Stimulated activated CD8-positive, alpha-beta memory T cell treated with anti-CD3 and anti-CD28 coated beads, Interleukin-12 subunit alpha, Interleukin-12 subunit beta, amount 100 ng/mL, for 4 hours (primary cell): Measurements from ENCODE around the gene HOXC11.

Experiments used
- DNase-seq: peaks from one replicate; pipeline ENCODE4 v3.0.0-alpha.2; 2020; ENCODE audit warnings: low read depth

The HOXC11 gene

DNA sequence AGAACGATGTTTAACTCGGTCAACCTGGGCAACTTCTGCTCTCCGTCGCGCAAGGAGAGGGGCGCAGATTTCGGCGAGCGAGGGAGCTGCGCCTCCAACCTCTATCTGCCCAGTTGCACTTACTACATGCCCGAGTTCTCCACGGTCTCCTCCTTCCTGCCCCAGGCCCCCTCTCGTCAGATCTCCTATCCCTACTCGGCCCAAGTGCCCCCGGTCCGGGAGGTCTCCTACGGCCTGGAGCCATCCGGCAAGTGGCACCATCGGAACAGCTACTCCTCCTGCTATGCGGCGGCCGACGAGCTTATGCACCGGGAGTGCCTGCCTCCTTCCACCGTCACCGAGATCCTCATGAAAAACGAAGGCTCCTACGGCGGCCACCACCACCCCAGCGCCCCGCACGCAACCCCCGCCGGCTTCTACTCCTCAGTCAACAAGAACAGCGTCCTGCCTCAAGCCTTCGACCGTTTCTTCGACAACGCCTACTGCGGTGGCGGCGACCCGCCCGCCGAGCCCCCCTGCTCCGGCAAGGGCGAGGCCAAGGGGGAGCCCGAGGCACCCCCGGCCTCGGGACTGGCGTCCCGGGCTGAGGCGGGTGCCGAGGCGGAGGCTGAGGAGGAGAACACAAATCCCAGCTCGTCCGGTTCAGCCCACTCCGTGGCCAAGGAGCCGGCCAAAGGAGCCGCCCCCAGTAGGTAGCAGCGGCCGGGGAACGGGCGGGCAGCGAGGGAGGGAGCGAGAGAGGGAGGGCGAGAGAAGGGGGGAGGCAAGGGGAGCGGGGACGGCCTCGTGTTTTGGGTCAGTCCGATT, 513 bp downstream of the HOXC11 start:
- no peak for DNase-seq

DNA sequence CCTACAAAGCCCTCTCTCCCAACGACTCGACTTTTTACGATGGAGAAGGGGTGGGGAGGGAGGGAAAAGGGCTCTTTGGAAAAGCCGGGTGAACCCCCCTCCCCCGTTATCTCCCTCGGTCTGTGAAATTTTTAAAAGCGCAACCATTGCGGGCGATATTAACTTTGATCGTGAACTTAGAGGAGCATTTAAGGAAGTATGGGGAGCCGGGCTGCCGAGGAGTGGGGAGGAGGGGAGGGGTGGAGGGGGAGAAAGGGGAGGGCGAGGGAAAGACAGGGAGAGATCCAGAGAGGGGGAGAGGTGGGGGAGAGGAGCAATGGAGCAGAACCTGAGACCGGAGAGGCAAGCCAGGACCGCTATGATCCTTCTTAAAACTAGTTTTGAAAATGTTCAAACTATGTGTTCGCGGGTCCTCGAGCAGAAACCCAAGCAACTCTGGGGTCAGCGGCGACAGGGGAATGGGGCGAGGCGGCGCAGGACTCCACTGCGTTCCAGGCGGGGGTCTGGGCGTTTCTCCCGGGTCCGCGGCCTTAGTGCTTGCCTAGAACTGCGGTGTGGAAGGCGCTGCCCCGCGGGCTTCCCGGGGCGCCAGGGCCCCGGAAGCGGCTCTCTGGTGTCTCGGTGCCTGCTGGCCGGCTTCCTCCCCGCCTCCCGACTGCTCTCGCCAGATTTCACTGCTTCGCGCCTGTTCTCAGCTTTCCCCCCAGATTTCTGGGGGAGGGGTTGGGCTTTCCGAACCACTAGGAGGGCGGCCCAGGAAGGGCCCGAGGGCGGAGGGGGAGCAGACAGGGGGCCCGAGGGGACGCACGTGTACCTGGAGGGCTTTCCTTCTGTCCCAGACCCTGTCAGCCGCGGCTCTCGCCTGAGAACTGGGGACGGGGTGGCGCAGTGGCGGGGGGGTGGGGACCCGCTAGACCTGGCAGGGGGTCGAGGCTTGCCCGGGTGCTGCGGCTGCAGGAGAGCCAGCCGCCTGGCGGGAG, 1.4 kb downstream of the HOXC11 start, which contains the start of gene HOTAIR:
TSS of gene HOTAIR (minus strand) at position 871 of the 980 bp plus-strand sequence.
- no peak for DNase-seq

DNA sequence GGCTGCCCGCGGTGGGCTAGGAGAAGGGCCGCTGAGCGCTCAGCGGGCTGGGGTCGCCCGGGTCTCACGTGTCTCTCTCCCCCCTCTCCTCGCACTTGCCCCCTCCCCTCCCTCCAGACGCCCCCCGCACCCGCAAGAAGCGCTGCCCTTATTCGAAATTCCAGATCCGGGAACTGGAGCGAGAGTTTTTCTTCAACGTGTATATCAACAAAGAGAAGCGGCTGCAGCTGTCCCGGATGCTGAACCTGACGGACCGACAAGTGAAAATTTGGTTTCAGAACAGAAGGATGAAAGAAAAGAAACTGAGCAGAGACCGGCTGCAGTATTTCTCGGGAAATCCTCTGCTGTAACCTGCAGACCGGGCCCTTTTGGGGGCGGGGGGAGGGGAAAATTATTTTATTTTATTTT, 2.1 kb downstream of the HOXC11 start:
- no peak for DNase-seq

DNA sequence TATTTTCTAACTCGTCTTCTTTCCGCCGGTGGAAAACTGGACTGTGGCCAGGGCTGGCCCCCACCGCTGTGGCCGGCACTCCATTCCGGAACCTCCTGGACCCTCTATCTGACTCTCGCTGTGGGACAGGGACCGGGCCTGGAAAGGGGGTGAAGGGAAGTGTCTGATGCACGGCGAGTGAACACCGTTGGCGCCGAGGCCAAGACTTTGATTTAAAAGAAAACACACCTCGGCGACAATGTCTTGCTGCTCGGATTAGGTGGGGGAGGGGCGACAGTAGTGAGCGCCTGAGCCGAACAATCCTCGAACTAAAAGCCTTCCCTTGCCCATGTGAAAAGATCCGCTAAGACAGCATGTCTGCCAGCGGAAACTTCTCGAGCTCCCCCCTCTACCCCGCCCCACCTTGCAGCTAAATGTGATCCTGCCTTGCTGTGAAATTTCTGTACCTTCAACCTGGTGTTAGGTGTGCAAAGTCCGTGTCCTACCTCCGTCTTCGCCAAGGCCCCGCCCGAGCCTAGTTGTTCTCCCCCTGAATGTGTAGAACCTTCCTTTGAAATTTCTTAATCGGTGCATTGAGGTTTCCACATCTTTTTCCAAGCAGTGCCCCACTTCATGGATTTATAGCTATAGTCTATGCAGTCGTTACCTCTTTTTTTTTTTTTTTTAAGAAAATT, 2.7 kb downstream of the HOXC11 start:
- DNase-seq: no peak

DNA sequence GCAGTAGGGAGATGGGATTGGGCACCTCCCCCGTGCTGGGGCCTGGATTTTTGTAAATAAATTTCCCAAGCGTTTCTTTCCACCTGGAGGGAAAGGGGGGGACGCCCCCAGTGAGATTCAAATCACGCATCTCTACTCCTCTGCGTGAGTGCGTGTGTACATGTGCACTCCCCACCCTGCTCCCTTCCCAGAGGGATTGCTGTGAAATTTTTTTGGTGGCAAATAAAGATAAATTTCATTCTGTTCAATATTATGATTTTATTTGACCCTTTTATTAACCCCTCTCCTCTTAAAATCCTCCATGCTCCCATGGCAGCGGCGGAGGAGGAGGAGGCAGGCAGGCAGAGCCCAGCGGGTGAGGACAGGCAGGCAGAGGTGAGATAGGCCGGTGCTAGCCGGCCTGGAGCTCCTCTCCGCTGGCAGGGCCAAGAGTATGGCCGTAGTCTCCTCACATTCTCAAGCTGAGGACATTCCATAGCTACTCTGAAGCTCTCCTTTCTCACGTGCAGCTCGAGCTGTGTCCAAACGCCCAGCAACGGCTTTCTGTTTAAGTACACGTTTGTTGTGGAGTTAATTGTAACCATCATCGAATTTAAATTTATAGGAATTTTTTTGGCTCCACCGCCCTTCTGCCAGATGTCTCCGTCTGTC, 3.4 kb downstream of the HOXC11 start:
- DNase-seq: no peak

DNA sequence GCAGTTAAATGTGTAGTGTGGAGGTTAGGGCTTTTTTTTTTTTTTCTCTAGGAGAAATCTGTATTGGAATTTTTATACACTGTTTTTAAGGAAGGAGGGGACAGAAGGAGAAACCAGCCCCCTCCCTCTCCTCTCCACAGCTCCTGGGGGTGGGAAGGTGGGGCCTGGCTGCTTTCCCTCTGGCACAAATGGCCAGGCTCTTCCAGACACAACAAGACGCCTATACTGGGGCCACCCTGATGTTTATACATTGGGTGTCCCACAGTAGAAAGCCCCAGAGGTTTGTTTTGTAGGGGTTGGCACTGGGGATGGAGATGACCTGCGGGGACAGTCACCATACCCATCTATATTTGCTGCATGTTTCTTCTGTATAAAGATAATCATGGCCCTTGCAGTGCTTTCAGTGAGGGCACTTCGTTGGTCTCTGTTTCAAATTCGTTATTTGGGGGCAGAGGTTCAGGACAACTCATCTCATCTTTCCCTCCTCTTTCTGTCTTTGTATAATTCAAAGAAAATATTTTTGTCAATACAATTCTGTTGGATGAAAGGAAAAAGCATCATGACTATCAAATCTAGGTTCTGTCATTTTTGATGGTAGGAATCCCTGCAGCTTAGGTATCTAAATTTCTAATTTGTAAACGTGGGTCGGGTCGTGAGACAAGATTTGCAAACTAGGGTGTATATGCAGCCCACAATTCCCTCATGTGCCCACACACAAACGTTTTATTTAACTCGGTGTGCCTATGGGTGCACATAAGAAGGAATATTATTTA, 4.1 kb downstream of the HOXC11 start:
- DNase-seq: no peak

DNA sequence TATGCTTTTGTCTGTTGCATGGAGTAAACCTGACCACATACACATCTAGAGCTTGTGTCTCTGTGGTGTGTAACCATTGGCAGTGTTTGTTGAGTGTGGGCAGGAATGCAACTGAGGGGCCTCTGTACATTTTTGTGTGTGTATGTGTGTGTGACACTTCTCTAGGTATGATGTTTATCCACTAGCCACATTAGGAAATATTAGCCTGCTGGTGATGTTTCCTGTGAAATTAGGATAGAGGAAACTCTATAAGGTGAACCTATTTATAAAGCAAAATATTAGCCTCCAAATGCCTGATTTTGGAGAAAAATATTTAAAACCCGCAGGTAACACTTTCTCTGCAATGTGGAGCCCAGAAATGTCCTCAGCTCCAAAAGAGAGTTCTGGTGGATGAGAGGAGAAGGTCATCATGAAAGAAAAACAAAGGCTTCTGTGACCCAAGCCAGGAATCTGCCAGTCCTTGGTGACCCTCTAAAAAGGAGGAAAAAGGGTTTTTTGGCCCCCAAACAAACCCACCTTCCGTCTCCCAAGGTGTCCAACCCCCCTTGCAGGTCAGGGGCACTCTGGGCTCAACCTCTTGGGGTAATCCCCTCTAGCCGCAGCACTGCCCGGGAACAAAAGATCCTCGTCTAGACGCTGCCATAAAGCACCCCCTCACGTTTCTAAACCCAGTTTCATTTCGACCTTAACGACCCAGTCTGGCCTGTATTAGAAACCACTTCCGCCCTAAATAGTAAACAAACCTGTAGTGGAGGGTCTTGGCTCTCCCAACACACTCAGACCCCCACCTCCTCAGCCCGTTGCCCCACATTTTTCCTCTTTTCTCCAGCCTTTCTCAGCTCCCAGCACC, 4.9 kb downstream of the HOXC11 start:
- no peak for DNase-seq

DNA sequence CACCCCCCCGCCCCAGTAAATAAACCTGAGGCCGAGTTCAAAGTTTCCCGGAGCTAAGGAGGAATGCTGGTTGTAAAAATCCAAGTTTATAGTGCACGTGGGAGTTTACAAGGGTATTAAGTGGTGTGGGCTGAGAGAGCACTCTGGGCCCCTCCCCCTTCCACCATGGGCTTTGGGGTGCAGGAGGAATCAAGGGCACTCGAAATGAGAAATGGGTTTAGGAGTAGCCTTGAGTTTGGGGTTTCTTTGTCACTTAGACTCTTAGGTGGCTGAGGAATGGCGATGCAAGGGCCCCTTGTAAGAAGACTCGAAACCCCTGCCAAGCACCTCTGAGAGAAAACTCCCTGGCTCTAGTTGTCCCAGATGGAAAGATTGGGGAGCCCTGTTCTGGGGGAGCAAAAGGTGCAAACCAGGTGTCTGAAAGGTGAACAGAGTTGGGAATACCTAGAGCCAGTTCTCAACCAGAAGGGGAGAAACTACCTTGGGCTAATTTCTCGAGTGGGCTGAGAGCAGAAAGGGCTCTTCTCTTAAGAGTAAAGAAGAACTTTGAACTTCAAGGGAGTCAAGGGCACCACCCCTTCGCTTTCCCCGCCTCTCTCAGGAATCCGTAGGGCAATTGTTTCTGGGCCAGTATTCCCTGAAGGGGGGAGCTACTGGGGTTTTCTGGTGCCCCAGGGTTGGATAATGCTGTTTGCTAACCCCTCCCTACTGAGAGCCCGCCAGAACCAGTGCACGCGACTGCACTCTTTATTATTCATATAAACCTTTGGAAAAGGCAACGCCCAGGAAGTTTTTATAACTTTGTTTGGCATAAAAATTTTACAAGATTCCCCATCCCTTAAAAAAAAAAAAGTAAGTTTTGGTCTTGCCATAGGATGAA, 5.8 kb downstream of the HOXC11 start:
- no peak for DNase-seq

DNA sequence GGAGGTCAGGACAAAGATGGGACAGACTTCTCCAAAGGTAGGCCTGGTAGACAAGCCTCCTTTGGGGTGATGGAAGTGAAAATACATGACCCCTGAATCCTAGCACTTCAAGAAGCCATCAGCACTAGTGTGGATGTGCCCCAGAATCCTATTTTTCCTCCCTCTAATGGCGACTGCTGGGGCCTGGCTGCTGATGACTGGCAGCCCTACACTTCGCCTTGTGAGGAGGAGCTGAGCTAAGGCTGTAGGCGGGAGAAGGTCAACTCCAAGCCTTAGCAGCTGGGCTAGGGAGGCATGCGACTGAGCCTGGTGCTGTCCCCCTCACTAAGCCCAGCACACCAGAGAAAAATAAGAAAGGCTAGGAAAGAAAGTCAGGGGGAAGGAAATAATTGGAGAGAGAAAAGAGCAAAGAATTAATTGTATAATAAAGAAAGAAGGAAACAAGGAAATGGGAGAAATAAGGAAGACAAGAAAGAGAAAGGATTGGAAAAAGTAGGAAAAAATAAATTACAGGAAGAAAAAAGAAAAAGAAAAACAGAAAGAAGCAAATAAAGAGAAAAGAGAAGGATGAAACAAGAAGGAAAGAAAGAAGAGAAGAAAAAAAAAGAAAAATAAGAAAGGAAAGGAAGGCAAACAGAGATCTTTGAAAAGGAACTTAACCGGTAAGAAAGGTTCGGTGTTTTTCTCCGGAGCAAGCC, 7.3 kb downstream of the HOXC11 start:
- DNase-seq: no peak

DNA sequence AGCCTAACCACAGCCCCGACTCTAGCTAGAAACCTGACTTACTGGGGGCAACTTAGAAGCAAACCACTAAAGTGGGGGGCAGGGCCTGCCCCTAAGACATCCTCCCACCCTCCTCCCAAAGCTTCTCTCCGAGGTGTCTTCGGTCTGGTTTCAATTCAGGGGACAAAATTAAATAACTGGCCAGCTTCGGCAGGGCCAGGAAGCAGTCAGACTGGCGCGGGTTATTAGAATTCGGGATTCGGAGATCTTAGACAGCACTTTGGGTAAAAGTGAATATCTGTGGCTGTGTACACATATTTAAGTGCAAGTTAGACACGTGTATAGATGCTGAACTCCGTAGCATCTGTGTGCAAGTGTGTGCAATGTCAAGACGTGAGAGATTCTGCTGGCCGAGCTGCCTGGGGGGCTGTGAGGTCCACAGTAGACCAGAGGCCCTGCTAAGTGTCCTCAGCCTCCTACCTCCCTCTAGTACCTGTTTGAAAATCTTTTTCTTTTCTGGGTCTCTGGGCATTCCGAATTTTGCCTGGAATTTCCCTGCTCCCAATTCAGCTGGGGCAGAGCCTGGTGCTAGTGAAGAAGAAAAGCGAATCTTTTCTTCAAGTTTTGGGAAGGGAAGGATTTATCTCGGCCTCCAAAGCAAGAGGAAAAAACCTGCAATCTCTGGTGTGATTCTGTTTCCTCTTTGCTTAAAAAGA, 8.0 kb downstream of the HOXC11 start:
- no peak for DNase-seq

DNA sequence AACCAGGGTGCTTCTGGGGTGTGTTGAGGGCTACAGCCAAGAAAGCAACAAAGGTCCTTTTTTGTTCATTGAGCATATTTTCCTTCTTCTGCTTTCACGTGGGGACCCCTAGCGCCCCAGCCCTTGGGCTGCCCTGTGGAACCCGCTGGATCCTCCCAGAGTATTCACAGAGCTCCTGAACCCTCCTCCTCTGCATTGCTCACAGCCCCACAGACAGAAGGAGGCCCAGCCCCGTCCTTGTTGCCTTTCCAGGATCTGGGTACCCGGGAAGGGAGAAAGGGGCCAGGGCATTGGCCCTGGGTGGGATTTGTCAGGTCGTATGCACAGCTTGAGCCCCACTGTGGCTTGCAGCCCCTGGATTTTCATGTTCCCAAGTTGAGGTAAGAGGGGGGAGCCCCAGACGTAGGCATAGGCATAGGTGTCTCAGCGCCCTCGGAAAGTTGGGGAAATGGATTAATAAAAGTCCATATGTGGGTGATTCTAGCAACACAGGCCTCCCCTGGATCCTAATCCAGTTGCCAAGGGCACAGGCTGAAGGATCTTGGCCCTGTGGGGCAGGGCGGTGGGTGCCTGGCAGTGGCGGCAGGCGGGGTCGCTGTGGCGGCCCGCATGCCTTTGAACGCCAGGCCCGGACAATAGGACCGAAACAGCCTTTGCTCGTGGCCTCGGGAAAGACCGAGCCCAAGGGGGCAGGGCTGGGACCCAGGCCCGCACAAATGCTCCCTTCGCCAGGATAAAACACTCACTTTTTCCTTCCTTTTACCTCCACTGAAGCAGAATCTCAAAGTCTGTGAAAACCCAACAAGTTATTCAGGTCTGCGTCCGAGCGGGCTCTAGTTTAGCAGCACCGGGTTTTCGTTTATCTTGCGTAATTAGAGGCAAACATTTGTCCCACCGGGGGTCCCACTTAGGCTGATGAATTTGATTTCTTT, 9.0 kb downstream of the HOXC11 start:
- DNase-seq: no peak

DNA sequence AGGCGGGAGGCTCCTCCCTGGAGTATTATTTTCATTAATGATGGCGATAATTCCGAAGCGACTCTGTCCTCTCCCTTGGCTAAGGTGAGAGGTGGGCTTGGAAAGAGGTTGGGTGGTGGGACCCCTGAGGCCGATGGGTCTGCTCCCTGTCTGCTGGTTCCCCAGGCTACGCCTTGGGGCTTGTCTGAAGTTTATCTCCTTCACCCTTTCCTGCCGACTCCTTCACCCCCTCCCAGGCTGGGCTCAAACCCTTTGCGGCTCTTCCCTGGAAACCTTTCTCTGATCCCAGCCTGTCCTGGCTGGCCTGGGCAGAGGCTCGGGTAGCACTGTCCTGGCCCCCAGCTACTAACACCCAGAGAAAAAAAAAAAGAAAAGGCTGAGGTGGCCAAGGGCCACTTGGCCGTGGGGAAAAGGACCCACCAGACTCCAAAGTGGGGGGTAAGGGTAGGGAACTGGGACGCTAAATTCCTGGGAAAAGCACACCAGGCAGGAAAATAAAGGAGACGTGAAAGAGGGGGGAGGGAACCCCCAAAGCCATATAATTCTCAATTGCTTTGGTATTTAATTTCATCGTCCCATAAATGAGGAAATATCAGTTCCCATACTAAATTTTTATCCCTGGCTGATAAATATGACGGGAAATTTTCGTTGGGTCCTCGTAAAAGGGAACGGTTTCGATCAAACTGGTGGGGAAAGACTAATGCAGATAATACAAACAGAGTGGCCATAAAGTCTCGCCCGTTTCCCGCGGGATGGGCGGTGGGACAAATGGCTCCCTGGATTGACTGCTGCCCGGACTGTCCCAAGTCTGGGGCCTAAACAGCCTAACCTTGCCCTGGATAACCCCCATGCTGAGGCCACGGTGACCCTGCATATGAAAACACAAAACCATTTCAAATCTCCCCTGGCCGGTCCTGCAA, 10.0 kb downstream of the HOXC11 start:
- no peak for DNase-seq

DNA sequence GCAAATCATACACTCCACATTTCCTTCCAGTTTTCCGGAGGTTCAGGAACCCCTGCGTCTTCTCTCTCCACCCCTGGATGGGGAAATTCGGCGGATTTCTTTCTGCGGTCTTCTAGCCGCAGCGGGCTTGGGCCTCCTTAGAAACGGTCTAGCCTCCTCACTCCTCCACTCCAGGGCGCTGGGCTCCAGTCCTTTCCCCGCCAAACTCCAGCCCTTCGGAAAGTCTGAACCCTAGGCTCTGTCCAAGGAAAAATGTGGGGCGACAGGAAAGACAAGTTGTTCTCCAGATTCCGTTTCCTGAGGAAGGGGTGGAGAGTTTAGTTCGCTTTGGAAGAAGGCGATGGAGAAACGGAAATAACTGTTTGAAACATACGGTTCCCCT, 10.6 kb downstream of the HOXC11 start:
- DNase-seq: no peak

DNA sequence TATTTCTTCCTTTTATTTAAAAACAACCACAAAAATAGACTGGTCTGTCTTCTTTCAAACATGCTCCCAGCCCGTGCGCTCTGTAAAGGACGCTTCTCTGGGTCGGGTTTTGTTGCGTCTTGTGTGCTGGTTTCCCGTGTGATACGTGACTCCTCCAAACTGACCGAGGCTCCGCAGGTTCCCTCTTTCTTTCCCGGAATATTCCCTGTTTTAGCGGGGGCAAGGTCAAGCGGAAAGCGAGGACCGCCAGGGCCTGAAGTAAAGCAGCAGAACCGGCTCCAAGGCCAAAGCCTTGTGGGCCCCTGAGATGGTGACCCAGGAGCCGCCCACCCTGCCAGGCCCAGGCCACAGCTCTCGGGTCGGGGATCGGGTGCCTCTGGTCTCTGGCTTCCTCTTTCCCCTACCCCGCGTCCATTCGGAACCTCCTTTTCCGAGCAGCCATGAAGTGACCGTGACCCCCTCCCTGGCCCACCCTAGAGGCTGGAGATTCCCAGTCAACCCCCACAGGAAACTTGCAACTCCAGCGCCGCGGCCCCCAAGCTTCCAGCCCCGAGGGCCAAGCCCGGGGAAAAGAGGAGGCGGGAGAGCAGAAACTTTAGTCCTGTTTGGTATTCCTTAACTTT, 11.1 kb downstream of the HOXC11 start:
- DNase-seq: no peak
